ENCODE measurements around the gene CCDC91. TPM values are rescaled to one million over a fixed set of nuclear protein-coding genes. Genes with fewer than 3 reads are reported as not detected.
"Not testable (repeated sequence)": the region's sequence is repeated elsewhere in the genome, so short reads cannot be mapped to it uniquely, and the experiment has no call there.

The CCDC91 gene
- total RNA-seq, 1 experiment from 2014 or later = 9.1 TPM

GRCh38 chr12:28265435-28266042 lies 75.3 kb downstream of the CCDC91 start:
- no peak for DNase-seq (ENCODE audit: low spot score)
- in situ Hi-C loops (cut with HindIII; ENCODE audit: low sequenced_read_pairs) = no loop called here

- in situ Hi-C loops (cut with HindIII; ENCODE audit: low sequenced_read_pairs) = not testable (repeated sequence)
Measured at GRCh38 chr12:28267920-28268607, 77.8 kb downstream of the CCDC91 start.

GRCh38 chr12:28268608-28269229 lies 78.5 kb downstream of the CCDC91 start:
- in situ Hi-C loops (cut with HindIII; ENCODE audit: low sequenced_read_pairs) = no loop called here
- DNase-seq (ENCODE audit: low spot score) = no peak

More at GRCh38 chr12:28267920-28268607, 77.8 kb downstream of the CCDC91 start:
- not testable (repeated sequence) for DNase-seq (ENCODE audit: low spot score)

- in situ Hi-C loops (cut with HindIII; ENCODE audit: low sequenced_read_pairs) = no loop called here
- no peak for DNase-seq (ENCODE audit: low spot score)
Measured at GRCh38 chr12:28269851-28270250, 79.6 kb downstream of the CCDC91 start.

- DNase-seq (ENCODE audit: low spot score) = no peak
- in situ Hi-C loops (cut with HindIII; ENCODE audit: low sequenced_read_pairs) = no loop called here
Measured at GRCh38 chr12:28278499-28278898, 88.2 kb downstream of the CCDC91 start.

GRCh38 chr12:28278960-28279359 lies 88.7 kb downstream of the CCDC91 start:
- no peak for DNase-seq (ENCODE audit: low spot score)
- in situ Hi-C loops (cut with HindIII; ENCODE audit: low sequenced_read_pairs) = no loop called here

- in situ Hi-C loops (cut with HindIII; ENCODE audit: low sequenced_read_pairs) = no loop called here
- DNase-seq (ENCODE audit: low spot score) = no peak
Measured at GRCh38 chr12:28286352-28286751, 96.1 kb downstream of the CCDC91 start.

GRCh38 chr12:28290262-28290661 lies 100.0 kb downstream of the CCDC91 start:
- no peak for DNase-seq (ENCODE audit: low spot score)
- in situ Hi-C loops (cut with HindIII; ENCODE audit: low sequenced_read_pairs) = no loop called here

- in situ Hi-C loops (cut with HindIII; ENCODE audit: low sequenced_read_pairs) = no loop called here
- DNase-seq (ENCODE audit: low spot score) = no peak
Measured at GRCh38 chr12:28292699-28293098, 102.4 kb downstream of the CCDC91 start.

GRCh38 chr12:28294300-28294699 lies 104.0 kb downstream of the CCDC91 start:
- no peak for DNase-seq (ENCODE audit: low spot score)
- in situ Hi-C loops (cut with HindIII; ENCODE audit: low sequenced_read_pairs) = no loop called here

GRCh38 chr12:28296287-28296686 lies 106.0 kb downstream of the CCDC91 start:
- in situ Hi-C loops (cut with HindIII; ENCODE audit: low sequenced_read_pairs) = no loop called here
- no peak for DNase-seq (ENCODE audit: low spot score)

GRCh38 chr12:28303192-28303591 lies 112.9 kb downstream of the CCDC91 start:
- no peak for DNase-seq (ENCODE audit: low spot score)
- in situ Hi-C loops (cut with HindIII; ENCODE audit: low sequenced_read_pairs) = no loop called here

- in situ Hi-C loops (cut with HindIII; ENCODE audit: low sequenced_read_pairs) = no loop called here
- no peak for DNase-seq (ENCODE audit: low spot score)
Measured at GRCh38 chr12:28306535-28306934, 116.3 kb downstream of the CCDC91 start.

- DNase-seq (ENCODE audit: low spot score) = no peak
- in situ Hi-C loops (cut with HindIII; ENCODE audit: low sequenced_read_pairs) = no loop called here
Measured at GRCh38 chr12:28308891-28309290, 118.6 kb downstream of the CCDC91 start.

- in situ Hi-C loops (cut with HindIII; ENCODE audit: low sequenced_read_pairs) = no loop called here
- peak; percentile 16 for DNase-seq (ENCODE audit: low spot score)
Measured at GRCh38 chr12:28313631-28314030, 123.4 kb downstream of the CCDC91 start.

GRCh38 chr12:28316049-28316448 lies 125.8 kb downstream of the CCDC91 start:
- in situ Hi-C loops (cut with HindIII; ENCODE audit: low sequenced_read_pairs) = no loop called here
- DNase-seq (ENCODE audit: low spot score) = no peak

- DNase-seq (ENCODE audit: low spot score) = no peak
- in situ Hi-C loops (cut with HindIII; ENCODE audit: low sequenced_read_pairs) = no loop called here
Measured at GRCh38 chr12:28318273-28318672, 128.0 kb downstream of the CCDC91 start.

GRCh38 chr12:28320353-28320752 lies 130.1 kb downstream of the CCDC91 start:
- in situ Hi-C loops (cut with HindIII; ENCODE audit: low sequenced_read_pairs) = no loop called here
- no peak for DNase-seq (ENCODE audit: low spot score)

- in situ Hi-C loops (cut with HindIII; ENCODE audit: low sequenced_read_pairs) = no loop called here
- DNase-seq (ENCODE audit: low spot score) = no peak
Measured at GRCh38 chr12:28327722-28328121, 137.5 kb downstream of the CCDC91 start.

- DNase-seq (ENCODE audit: low spot score) = no peak
- in situ Hi-C loops (cut with HindIII; ENCODE audit: low sequenced_read_pairs) = no loop called here
Measured at GRCh38 chr12:28328967-28329366, 138.7 kb downstream of the CCDC91 start.

Measured in G401 (cell line).